Right lobe of liver (tissue), 4 donors: ENCODE data around the gene RAB23.

Experiments
- POLR2A ChIP-seq: fragments of 450-650 bp; IDR thresholded peaks from one replicate; pipeline ENCODE4 v1.6.1; 2017; ENCODE audit warnings: antibody characterized with exemption, mild to moderate bottlenecking
- TF ChIP-seq, protein P1 (sequence below), 4 donors: fragments of 200-600 bp in 3 of 4; fragments of 450-650 bp in 1 of 4; IDR thresholded peaks; one replicate each; pipeline versions ENCODE4 v1.5.1 to v1.8.0; 2016 to 2022; ENCODE audit warnings: antibody characterized with exemption in 4 of 4, mild to moderate bottlenecking in 2 of 4
- donor health status: DM: no; HTN: no; CAD: no.
- donor health status: DM: no; HTN: no; CAD: no.
- donor health status: DM: no; HTN: yes; CAD: no.

DNA sequence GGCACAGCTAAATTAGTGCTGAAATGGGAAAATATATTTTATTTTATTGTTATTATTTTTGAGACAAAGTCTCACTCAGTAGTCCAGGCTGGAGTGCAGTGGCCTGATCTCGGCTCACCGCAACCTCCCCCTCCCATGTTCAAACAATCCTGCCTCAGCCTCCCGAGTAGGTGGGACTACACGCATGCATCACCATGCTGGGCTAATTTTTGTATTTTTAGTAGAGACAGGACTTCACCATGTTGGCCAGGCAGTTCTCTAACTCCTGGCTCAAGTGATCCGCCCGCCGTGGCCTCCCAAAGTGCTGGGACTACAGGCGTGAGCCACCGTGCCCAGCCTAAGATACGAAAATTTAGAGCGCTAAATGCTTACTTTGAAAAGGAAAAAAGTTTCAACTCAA, 4.8 kb downstream of the RAB23 start:
- no peak for TF ChIP-seq POLR2A
- TF ChIP-seq, protein P1, sequence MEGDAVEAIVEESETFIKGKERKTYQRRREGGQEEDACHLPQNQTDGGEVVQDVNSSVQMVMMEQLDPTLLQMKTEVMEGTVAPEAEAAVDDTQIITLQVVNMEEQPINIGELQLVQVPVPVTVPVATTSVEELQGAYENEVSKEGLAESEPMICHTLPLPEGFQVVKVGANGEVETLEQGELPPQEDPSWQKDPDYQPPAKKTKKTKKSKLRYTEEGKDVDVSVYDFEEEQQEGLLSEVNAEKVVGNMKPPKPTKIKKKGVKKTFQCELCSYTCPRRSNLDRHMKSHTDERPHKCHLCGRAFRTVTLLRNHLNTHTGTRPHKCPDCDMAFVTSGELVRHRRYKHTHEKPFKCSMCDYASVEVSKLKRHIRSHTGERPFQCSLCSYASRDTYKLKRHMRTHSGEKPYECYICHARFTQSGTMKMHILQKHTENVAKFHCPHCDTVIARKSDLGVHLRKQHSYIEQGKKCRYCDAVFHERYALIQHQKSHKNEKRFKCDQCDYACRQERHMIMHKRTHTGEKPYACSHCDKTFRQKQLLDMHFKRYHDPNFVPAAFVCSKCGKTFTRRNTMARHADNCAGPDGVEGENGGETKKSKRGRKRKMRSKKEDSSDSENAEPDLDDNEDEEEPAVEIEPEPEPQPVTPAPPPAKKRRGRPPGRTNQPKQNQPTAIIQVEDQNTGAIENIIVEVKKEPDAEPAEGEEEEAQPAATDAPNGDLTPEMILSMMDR (IDR thresholded peaks at IDR 0.05): no peak
